ENCODE measurements around the gene SLC25A18. TPM values are rescaled to one million over a fixed set of nuclear protein-coding genes. Genes with fewer than 3 reads are reported as not detected.

Gene SLC25A18
- total RNA-seq, result 0.71 TPM

GRCh38 chr22:17562906-17563870 lies at the start of gene SLC25A18:
Gene SLC25A18 (plus strand): TSS chr22:17563498. CDS start chr22:17579945, 16,447 bp downstream.

GRCh38 chr22:17628406-17629172 lies 65.3 kb downstream of the SLC25A18 start, which contains the start of gene ATP6V1E1:
Gene ATP6V1E1 (minus strand): TSS chr22:17628749. CDS start chr22:17628635, 114 bp downstream.

GRCh38 chr22:17638432-17639246 lies 75.3 kb downstream of the SLC25A18 start, which contains the start of gene BCL2L13:
Gene BCL2L13 (plus strand): TSS chr22:17638757. CDS start chr22:17655712, 16,955 bp downstream.

Other genes starting within 250 kb of the SLC25A18 start
- gene CECR2, start 194.0 kb upstream of the SLC25A18 start, total RNA-seq, result 24.2 TPM
- gene ATP6V1E1, start 65.3 kb downstream of the SLC25A18 start, total RNA-seq, result 119 TPM
- 109 TPM for gene BCL2L13, start 75.3 kb downstream of the SLC25A18 start, total RNA-seq
- 33.5 TPM for gene BID, start 211.0 kb downstream of the SLC25A18 start, total RNA-seq